GM12865 (cell line): ENCODE data around the gene VPS54.

ENCODE experiments used
- DNase-seq: peaks from one replicate; pipeline ENCODE4 v3.0.0; 2010; ENCODE audit warnings: low read depth
- H3K4me3 ChIP-seq: 2 replicates; pipeline ENCODE4 v1.5.1; 2011; ENCODE audit warnings: mild to moderate bottlenecking, low read depth, low read length, control low read depth
- CTCF ChIP-seq: IDR thresholded peaks from 2 replicates; pipeline ENCODE4 v1.5.1; 2011; ENCODE audit warnings: low read length, control low read depth, low read depth, inconsistent platforms; ENCODE audit not compliant: insufficient read depth; ENCODE audit errors: missing control alignments

VPS54 gene

GRCh38 chr2:63879876-63880433, 139.3 kb downstream of the VPS54 start:
- H3K4me3 ChIP-seq = no peak overlapping the region
- no peak for DNase-seq
- TF ChIP-seq CTCF = no peak

DNA sequence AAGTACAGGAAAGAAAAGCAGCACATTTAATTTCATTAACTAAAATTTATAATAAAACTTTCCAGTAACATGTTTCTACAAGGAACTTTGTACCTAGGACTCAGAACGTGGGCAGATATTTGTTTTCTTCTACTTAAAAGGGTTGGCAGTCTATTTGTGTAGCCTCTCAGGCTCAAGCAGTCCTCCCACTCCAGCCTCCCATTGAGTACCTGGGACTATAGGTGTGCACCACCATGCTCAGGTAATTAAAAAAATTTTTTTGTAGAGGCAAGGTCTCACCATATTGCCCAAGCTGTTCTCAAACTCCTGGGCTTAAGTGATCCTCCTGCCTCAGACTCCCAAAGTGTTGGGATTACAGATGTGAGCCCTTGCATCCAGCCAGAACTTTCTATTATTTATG, 140.7 kb downstream of the VPS54 start:
- H3K4me3 ChIP-seq = no peak overlapping the region
- DNase-seq = no peak
- TF ChIP-seq CTCF = no peak

- TF ChIP-seq CTCF = no peak
- no peak for DNase-seq
- H3K4me3 ChIP-seq = no peak overlapping the region
These were observed 142.9 kb downstream of the VPS54 start for GRCh38 chr2:63876311-63876710.

DNA sequence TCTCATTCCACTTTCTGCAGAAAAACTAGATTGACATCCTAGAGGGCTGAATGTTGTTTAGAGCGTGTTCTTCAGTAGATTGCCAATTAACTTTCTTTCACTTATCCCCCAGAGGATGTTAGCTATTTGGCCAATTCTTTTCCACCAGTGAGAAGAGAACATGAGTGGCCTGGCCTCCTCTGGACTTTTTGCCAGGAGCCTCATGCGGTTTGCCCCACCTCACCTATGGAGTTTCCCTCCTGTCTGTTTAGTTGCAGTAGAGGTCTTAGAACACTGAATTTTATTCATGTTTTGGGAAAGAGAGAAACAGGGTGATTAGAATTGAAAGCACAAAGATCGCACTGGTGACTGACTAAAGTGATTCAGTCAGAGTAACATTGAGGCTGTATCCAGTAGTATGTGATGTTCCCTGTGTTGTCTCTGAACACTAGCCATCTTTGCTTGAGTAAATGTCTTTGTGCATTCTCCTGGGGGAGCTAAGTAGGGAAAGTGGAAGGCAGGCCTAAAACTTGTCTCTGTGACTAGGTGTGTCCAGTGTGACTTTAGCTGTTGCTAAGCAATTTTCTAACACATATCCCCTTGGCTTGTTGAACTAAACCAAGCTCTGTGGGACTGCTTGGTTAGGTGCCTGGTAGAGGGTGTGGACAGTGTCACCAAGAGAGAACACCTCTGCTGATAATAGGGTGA, 143.5 kb downstream of the VPS54 start:
- H3K4me3 ChIP-seq = no peak overlapping the region
- no peak for TF ChIP-seq CTCF
- DNase-seq = no peak

GRCh38 chr2:63875131-63875527, 144.1 kb downstream of the VPS54 start:
- TF ChIP-seq CTCF = no peak
- no peak for DNase-seq
- H3K4me3 ChIP-seq = no peak overlapping the region

DNA sequence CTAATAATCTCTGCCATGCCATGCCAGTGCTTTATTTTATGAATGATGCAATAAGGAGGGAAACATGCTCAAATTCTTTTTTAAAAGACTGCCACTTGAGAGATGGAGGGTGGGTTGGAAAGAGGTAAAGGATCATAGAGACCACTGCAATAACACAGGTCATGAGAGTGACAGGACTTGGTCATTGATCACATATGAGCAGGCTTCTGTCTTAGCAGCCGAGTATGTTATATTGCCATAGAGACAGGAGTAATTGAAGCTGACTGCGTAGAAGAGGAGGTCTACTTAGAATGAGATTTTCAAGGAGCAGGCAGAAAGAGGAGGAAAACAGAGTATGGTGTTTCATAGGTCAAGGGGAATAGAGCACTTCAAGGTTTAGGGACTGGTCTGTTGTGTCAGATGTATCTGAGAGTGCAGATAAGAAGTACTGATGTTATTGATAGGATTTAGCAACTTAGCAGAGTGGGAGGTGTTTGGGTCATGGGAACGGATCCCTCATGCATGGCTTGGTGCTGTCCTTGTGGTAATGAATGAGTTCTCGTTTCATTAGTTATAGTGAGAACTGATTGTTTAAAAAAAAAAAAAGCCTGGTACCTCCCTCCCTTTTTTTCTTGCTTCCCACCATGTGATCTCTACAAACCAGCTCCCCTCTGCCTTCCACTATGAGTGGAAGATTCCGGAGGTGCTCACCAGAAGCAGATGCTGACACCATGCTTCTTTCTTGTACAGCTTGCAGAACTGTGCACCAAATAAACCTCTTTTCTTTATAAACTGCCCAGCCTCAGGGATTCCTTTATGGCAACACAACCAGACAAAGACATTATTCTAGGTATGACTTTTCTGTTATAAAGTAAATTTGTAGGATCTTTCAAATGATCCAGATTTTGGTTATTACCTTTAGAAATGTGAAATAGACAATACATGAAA, 144.8 kb downstream of the VPS54 start:
- no peak overlapping the region for H3K4me3 ChIP-seq
- DNase-seq = no peak
- TF ChIP-seq CTCF = no peak
